Parathyroid adenoma (tissue), 2 donors: ENCODE measurements around the gene DYRK3.

Experiments used
- H2AFZ ChIP-seq: fragments of 300-600 bp; sonication (generic); one replicate; pipeline ENCODE4 v1.7.0; 2017; ENCODE audit warnings: antibody characterized with exemption, mild to moderate bottlenecking
- H3K27ac ChIP-seq: fragments of 300-600 bp; sonication (generic); one replicate; pipeline ENCODE4 v1.7.0; 2017
- H3K27me3 ChIP-seq: fragments of 300-600 bp; sonication (generic); one replicate; pipeline ENCODE4 v1.7.0; 2017; ENCODE audit warnings: low read length; ENCODE audit not compliant: control insufficient read depth, insufficient read depth
- H3K36me3 ChIP-seq: fragments of 300-600 bp; sonication (generic); one replicate; pipeline ENCODE4 v1.7.0; 2017; ENCODE audit warnings: low read length; ENCODE audit not compliant: control insufficient read depth, insufficient read depth
- H3K4me1 ChIP-seq: fragments of 300-600 bp; sonication (generic); one replicate; pipeline ENCODE4 v1.7.0; 2017; ENCODE audit warnings: control low read depth
- H3K4me2 ChIP-seq: fragments of 300-600 bp; sonication (generic); one replicate; pipeline ENCODE4 v1.7.0; 2017; ENCODE audit warnings: low read length
- H3K4me3 ChIP-seq: fragments of 300-600 bp; sonication (generic); one replicate; pipeline ENCODE4 v1.7.0; 2017; ENCODE audit warnings: low read depth, low read length
- H3K79me2 ChIP-seq: fragments of 300-600 bp; sonication (generic); one replicate; pipeline ENCODE4 v1.7.0; 2017; ENCODE audit warnings: control low read depth
- H3K9ac ChIP-seq: fragments of 300-600 bp; sonication (generic); one replicate; pipeline ENCODE4 v1.7.0; 2017; ENCODE audit warnings: mild to moderate bottlenecking
- H3K9me3 ChIP-seq: fragments of 300-600 bp; sonication (generic); one replicate; pipeline ENCODE4 v1.7.0; 2017; ENCODE audit warnings: low read length; ENCODE audit not compliant: control insufficient read depth
- TF ChIP-seq, protein P1 (sequence below): fragments of 300-600 bp; sonication (generic); IDR thresholded peaks from one replicate; pipeline ENCODE4 v1.7.0; 2017; ENCODE audit warnings: antibody characterized with exemption, mild to moderate bottlenecking
- donor health status: primary hyperparathyroidism.

DYRK3 gene

DNA sequence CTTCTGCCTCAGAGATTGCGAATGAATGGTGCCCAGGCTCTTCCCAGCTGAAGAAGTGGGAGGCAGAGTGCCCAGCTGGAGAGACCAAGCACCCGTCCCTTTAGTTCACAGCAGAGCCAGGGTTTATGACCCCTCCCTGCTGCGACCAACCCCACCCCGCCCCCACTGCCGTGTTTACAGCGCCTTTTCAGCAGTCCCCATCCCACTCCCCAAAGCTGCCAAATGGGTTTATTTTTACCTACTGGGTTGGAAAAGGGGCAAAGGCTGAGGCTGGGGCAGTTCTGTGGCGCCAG, 23.6 kb downstream of the DYRK3 start:
- H3K27ac ChIP-seq: no peak overlapping the region

DNA sequence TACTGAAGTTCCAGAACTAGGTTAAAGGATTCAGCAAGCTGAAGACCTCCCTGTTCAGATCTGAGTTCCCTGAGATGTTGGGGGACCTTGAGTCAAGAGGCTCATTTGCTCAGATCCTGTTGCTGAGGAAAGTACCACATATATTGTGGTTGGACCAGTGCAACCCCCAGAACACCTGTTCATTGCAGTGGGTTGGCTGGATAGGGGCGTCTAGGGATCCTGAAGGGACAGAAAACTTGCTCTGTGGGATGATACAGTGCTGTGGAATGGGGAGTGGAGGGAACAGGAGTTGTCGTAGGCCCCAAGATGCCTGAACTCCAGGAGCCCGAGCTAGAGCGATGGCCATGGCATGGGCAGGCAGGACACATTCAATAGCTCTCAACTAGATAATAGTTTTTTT, 24.8 kb downstream of the DYRK3 start:
- no peaks in the 10 kb centered on the region for H3K9me3 ChIP-seq

More for the DNA sequence above, 23.6 kb downstream of the DYRK3 start:
- Histone ChIP-seq H3K4me3 (no peak overlapping the region), H3K9ac (no peak overlapping the region), H3K79me2 (no peaks in the 10 kb centered on the region), H3K9me3 (no peaks in the 10 kb centered on the region), H3K4me2 (no peak overlapping the region), H3K4me1 (no peaks in the 10 kb centered on the region), H3K36me3 (no peaks in the 10 kb centered on the region), H2AFZ (no peak overlapping the region), H3K27me3 (no peaks in the 10 kb centered on the region)
- TF ChIP-seq, protein P1, sequence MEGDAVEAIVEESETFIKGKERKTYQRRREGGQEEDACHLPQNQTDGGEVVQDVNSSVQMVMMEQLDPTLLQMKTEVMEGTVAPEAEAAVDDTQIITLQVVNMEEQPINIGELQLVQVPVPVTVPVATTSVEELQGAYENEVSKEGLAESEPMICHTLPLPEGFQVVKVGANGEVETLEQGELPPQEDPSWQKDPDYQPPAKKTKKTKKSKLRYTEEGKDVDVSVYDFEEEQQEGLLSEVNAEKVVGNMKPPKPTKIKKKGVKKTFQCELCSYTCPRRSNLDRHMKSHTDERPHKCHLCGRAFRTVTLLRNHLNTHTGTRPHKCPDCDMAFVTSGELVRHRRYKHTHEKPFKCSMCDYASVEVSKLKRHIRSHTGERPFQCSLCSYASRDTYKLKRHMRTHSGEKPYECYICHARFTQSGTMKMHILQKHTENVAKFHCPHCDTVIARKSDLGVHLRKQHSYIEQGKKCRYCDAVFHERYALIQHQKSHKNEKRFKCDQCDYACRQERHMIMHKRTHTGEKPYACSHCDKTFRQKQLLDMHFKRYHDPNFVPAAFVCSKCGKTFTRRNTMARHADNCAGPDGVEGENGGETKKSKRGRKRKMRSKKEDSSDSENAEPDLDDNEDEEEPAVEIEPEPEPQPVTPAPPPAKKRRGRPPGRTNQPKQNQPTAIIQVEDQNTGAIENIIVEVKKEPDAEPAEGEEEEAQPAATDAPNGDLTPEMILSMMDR: no peak

DNA sequence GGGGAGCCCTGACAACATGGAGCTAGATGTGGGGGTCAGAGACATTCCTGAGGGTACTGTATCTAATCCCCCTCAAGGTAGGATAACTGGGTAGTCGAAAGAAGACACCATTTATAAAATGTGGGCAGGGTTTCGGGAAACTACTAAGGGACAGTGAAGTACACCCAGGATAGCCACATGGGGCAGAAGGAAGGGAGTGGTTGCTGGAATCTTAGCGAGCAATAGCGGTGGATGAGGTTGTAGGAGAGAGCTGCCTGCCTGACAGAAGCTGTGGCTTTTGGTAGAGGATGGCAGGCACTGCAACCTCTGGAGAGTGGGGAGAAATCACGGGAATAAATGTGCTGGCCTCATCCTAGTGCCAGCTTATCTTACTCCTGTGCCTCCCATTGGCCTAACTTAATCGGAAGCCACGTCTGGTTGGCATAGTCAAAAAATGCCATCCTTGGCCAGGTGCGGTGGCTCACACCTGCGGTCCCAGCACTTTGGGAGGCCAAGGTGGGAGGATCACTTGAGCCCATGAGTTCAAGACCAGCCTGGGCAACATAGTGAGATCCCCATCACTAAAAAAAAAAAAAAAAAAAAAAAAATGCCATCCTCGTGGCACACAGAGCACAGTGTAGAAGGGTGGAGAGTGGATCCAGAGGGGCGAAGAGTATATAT, 26.0 kb downstream of the DYRK3 start:
- Histone ChIP-seq H3K9ac (no peak overlapping the region), H3K4me3 (no peak overlapping the region), H3K36me3 (no peaks in the 10 kb centered on the region), H3K9me3 (no peaks in the 10 kb centered on the region), H3K27me3 (no peaks in the 10 kb centered on the region), H3K27ac (no peak overlapping the region), H2AFZ (no peak overlapping the region), H3K79me2 (no peaks in the 10 kb centered on the region), H3K4me1 (no peaks in the 10 kb centered on the region), H3K4me2 (no peak overlapping the region)
- TF ChIP-seq, protein P1: no peak

More for the DNA sequence above, 24.8 kb downstream of the DYRK3 start:
- Histone ChIP-seq H3K36me3 (no peaks in the 10 kb centered on the region), H3K79me2 (no peaks in the 10 kb centered on the region), H3K27me3 (no peaks in the 10 kb centered on the region), H3K4me1 (no peaks in the 10 kb centered on the region), H3K4me2 (no peak overlapping the region), H3K27ac (no peak overlapping the region), H3K9ac (no peak overlapping the region), H3K4me3 (no peak overlapping the region), H2AFZ (no peak overlapping the region)
- TF ChIP-seq, protein P1: no peak

DNA sequence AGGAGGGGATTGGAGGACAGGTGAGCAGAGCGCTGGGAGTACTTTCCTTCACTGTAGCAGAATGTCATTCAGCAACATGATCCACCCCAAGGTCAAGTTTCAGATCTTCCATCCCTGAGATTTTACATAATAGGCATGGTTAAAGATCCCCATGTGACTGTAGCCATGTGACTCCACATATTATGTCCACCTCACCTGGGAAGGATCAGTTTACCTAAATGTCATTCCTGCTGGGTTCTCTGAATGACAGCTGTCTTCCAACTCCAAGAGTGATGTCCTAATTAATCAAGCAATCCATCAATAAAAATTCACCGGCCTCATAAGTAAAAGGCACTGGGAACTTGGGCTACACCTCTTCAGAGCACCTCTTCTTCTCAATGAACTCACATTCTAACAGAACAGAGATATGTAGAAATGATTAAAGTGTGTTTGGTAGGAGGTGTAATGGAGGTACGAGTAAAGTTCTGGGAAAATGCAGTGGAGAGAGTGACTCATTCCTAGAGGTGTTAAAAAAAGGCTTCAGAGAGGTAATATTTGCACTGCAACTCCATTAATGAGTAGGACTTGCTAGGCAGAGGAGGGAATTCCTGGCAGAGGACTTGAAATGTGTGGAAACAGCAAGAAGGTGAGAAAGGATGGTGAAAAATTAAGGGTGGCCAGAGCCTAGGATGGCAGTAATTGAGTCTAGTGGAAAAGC, 27.2 kb downstream of the DYRK3 start:
- TF ChIP-seq, protein P1: no peak
- H2AFZ ChIP-seq: no peak overlapping the region
- no peaks in the 10 kb centered on the region for H3K4me1 ChIP-seq

DNA sequence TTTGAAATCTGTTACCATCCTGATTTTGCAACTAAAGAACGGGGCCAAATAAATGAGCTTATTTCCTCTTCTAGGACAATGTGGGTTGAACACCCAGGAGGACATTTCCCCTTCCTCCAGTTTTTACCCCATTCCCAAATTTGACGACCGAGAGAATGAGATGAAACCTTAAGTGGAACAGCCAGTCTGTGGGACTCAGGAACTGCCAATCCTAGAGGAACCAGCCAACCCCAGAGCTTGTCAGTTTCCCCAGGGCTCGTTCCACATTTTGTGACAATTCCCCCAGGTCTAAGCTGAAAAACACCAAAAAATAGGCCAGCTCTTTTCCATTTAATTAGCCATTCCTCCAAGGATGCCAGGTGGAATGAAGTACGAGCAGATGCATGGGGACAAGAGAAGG, 28.0 kb downstream of the DYRK3 start:
- Histone ChIP-seq H3K4me2 (no peak overlapping the region), H3K4me3 (no peak overlapping the region), H3K9me3 (no peaks in the 10 kb centered on the region), H3K27me3 (no peaks in the 10 kb centered on the region), H3K9ac (no peak overlapping the region), H3K36me3 (no peaks in the 10 kb centered on the region), H3K27ac (no peak overlapping the region), H3K79me2 (no peaks in the 10 kb centered on the region), H2AFZ (no peak overlapping the region), H3K4me1 (no peaks in the 10 kb centered on the region)
- TF ChIP-seq, protein P1: no peak

More for the DNA sequence above, 27.2 kb downstream of the DYRK3 start:
- no peak overlapping the region for H3K4me3 ChIP-seq
- no peaks in the 10 kb centered on the region for H3K9me3 ChIP-seq
- H3K9ac ChIP-seq: no peak overlapping the region
- H3K27ac ChIP-seq: no peak overlapping the region
- H3K79me2 ChIP-seq: no peaks in the 10 kb centered on the region
- H3K36me3 ChIP-seq: no peaks in the 10 kb centered on the region
- no peaks in the 10 kb centered on the region for H3K27me3 ChIP-seq
- no peak overlapping the region for H3K4me2 ChIP-seq
